HepG2 (cell line): ENCODE data around the gene GFER. TPM values are rescaled to one million over a fixed set of nuclear protein-coding genes. Genes with fewer than 3 reads are reported as not detected.

Experiments used
- DPF2 ChIP-seq: sonication (generic); formaldehyde crosslinking; IDR thresholded peaks from 2 replicates; pipeline ENCODE4 v1.4.0; 2020; ENCODE audit warnings: mild to moderate bottlenecking, low read depth, missing genetic modification reagents, borderline replicate concordance
- GABPA ChIP-seq, 2 experiments: IDR thresholded peaks; 2 replicates each; pipeline ENCODE4 v1.6.1; 2011 to 2016; ENCODE audit warnings: low read depth in 2 of 2, low read length in 1 of 2, missing biosample characterization in 1 of 2, missing genetic modification characterization in 1 of 2
- KLF6 ChIP-seq: IDR thresholded peaks from 2 replicates; pipeline ENCODE4 v1.8.0; 2016; ENCODE audit warnings: missing biosample characterization, missing genetic modification reagents
- MATR3 ChIP-seq: sonication (generic); formaldehyde crosslinking; IDR thresholded peaks from 2 replicates; pipeline ENCODE4 v1.4.0; 2020; ENCODE audit warnings: missing genetic modification reagents
- MLLT10 ChIP-seq: sonication (generic); formaldehyde crosslinking; IDR thresholded peaks from 2 replicates; pipeline ENCODE4 v1.4.0; 2020; ENCODE audit warnings: missing genetic modification reagents
- ZNF136 ChIP-seq: sonication (generic); formaldehyde crosslinking; IDR thresholded peaks from 2 replicates; pipeline ENCODE4 v1.8.1; 2022; ENCODE audit warnings: low read depth, mild to moderate bottlenecking, moderate library complexity, missing genetic modification reagents
- ZNF18 ChIP-seq: sonication (generic); formaldehyde crosslinking; IDR thresholded peaks from 2 replicates; pipeline ENCODE4 v1.8.0; 2022; ENCODE audit warnings: mild to moderate bottlenecking, missing genetic modification reagents; ENCODE audit not compliant: insufficient replicate concordance
- ZNF274 ChIP-seq: sonication (generic); formaldehyde crosslinking; IDR thresholded peaks from 2 replicates; pipeline ENCODE4 v1.5.1; 2020; ENCODE audit warnings: mild to moderate bottlenecking, missing genetic modification reagents
- polyA plus RNA-seq, 8 experiments: library from polyadenylated mRNA; depleted of rRNA in 3 of 8; stranded (reverse) in 7 of 8; unstranded in 1 of 8; fragments of >200 nt; fragmentation: Illumina TruSeq in 4 of 8; extraction: Trizol in 4 of 8; gene quantifications; 2 replicates each; pipeline versions ENCODE4 v1.2.1 to v1.2.3, GENCODE V29; 2011 to 2016; ENCODE audit warnings: low read depth in 4 of 8, missing spikeins in 1 of 8, mixed read lengths in 1 of 8; ENCODE audit not compliant: insufficient read depth in 1 of 8
- total RNA-seq, 5 experiments: library from RNA; depleted of rRNA; stranded (reverse); fragments of >200 nt; fragmentation: Illumina TruSeq; extraction: Trizol; gene quantifications; 2 replicates each; pipeline ENCODE4 v1.2.3, GENCODE V29; 2016; ENCODE audit warnings: low read depth in 1 of 5
- TF ChIP-seq, protein P1 (sequence below): IDR thresholded peaks from 2 replicates; pipeline ENCODE4 v1.4.0; 2020; ENCODE audit warnings: mild to moderate bottlenecking, missing genetic modification reagents
- TF ChIP-seq, protein P2 (sequence below): sonication (generic); formaldehyde crosslinking; IDR thresholded peaks from 2 replicates; pipeline ENCODE4 v1.4.0; 2020; ENCODE audit warnings: missing genetic modification reagents, low read depth, mild to moderate bottlenecking, borderline replicate concordance

The GFER gene
- total and polyA plus RNA-seq, 2 of the 13 experiments (the other 11 are each of a cell fraction or from before 2014, with no cell fraction given) = 28.6 to 71.7 TPM

GRCh38 chr16:2023092-2024031, 39.4 kb downstream of the GFER start (continued):
- TF ChIP-seq, protein P1, sequence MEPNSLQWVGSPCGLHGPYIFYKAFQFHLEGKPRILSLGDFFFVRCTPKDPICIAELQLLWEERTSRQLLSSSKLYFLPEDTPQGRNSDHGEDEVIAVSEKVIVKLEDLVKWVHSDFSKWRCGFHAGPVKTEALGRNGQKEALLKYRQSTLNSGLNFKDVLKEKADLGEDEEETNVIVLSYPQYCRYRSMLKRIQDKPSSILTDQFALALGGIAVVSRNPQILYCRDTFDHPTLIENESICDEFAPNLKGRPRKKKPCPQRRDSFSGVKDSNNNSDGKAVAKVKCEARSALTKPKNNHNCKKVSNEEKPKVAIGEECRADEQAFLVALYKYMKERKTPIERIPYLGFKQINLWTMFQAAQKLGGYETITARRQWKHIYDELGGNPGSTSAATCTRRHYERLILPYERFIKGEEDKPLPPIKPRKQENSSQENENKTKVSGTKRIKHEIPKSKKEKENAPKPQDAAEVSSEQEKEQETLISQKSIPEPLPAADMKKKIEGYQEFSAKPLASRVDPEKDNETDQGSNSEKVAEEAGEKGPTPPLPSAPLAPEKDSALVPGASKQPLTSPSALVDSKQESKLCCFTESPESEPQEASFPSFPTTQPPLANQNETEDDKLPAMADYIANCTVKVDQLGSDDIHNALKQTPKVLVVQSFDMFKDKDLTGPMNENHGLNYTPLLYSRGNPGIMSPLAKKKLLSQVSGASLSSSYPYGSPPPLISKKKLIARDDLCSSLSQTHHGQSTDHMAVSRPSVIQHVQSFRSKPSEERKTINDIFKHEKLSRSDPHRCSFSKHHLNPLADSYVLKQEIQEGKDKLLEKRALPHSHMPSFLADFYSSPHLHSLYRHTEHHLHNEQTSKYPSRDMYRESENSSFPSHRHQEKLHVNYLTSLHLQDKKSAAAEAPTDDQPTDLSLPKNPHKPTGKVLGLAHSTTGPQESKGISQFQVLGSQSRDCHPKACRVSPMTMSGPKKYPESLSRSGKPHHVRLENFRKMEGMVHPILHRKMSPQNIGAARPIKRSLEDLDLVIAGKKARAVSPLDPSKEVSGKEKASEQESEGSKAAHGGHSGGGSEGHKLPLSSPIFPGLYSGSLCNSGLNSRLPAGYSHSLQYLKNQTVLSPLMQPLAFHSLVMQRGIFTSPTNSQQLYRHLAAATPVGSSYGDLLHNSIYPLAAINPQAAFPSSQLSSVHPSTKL (CRISPR knock-in tag) = peak; percentile 12; the same call in 1 of the 2 replicates
- TF ChIP-seq KLF6 (CRISPR knock-in tag) (peak; percentile 69; the same call in 1 of the 2 replicates), MATR3 (no peak), ZNF274 (CRISPR knock-in tag) (0 out of 2 replicates have a peak, but pooled peaks have one; percentile 33), DPF2 (CRISPR knock-in tag) (0 out of 2 replicates have a peak, but pooled peaks have one; percentile 26), ZNF136 (CRISPR knock-in tag) (0 out of 2 replicates have a peak, but pooled peaks have one; percentile 62), MLLT10 (CRISPR knock-in tag) (no peak), GABPA (IDR thresholded peaks at IDR 0.05; ENCODE audit: low read depth, low read length) (no peak), GABPA (CRISPR knock-in tag; IDR thresholded peaks at IDR 0.05; ENCODE audit: low read depth) (peak; percentile 60), ZNF18 (CRISPR knock-in tag) (peak; percentile 72)
- TF ChIP-seq, protein P2, sequence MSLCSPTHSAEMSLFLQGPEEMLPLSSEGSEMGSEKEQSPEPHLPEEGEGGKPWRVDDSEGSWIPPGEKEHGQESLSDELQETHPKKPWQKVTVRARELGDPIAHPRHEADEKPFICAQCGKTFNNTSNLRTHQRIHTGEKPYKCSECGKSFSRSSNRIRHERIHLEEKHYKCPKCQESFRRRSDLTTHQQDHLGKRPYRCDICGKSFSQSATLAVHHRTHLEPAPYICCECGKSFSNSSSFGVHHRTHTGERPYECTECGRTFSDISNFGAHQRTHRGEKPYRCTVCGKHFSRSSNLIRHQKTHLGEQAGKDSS (CRISPR knock-in tag) = peak; percentile 75; the same call in 1 of the 2 replicates
